ENCODE results near the gene CPHXL2.

CPHXL2 gene

GRCh38 chr16:75635036-75635435, 41.8 kb downstream of the CPHXL2 start:
- no peak for DNase-seq

- DNase-seq, result no peak
These were observed 44.0 kb downstream of the CPHXL2 start for GRCh38 chr16:75632857-75633256.

- no peak for DNase-seq
These were observed 46.8 kb downstream of the CPHXL2 start for GRCh38 chr16:75630052-75630451.

GRCh38 chr16:75629132-75629531, 47.7 kb downstream of the CPHXL2 start:
- no peak for DNase-seq

- DNase-seq, result no peak
These were observed 48.5 kb downstream of the CPHXL2 start for GRCh38 chr16:75628351-75628750.

- no peak for DNase-seq
These were observed 49.0 kb downstream of the CPHXL2 start for GRCh38 chr16:75627851-75628250.

GRCh38 chr16:75626806-75627205, 50.0 kb downstream of the CPHXL2 start:
- DNase-seq, result no peak

- no peak for DNase-seq
These were observed 51.9 kb downstream of the CPHXL2 start for GRCh38 chr16:75624921-75625334.

GRCh38 chr16:75622761-75623605, 53.8 kb downstream of the CPHXL2 start, which contains the start of gene ADAT1:
Gene ADAT1 (minus strand): TSS chr16:75623281. CDS start chr16:75620799, 2,482 bp downstream.
- DNase-seq, result peak; percentile 97

- DNase-seq, result peak; percentile 11
These were observed 55.7 kb downstream of the CPHXL2 start for GRCh38 chr16:75621170-75621477.

GRCh38 chr16:75620326-75621169, 56.3 kb downstream of the CPHXL2 start:
- no peak for DNase-seq

GRCh38 chr16:75618780-75619179, 58.0 kb downstream of the CPHXL2 start:
- DNase-seq, result no peak

- DNase-seq, result no peak
These were observed 59.7 kb downstream of the CPHXL2 start for GRCh38 chr16:75617121-75617520.

- no peak for DNase-seq
These were observed 60.2 kb downstream of the CPHXL2 start for GRCh38 chr16:75616521-75617010.

GRCh38 chr16:75615619-75616018, 61.2 kb downstream of the CPHXL2 start:
- no peak for DNase-seq

GRCh38 chr16:75614066-75614897, 62.5 kb downstream of the CPHXL2 start:
- no peak for DNase-seq
